NB4 (cell line): ENCODE data around the gene CALD1.
A peak's percentile ranks its signal among the peaks of the same experiment; 100 is the strongest.

Source experiments
- DNase-seq: peaks from one replicate; pipeline ENCODE4 v3.0.0; 2010; ENCODE audit warnings: low read depth
- H3K4me3 ChIP-seq: one replicate; pipeline ENCODE4 v1.5.1; 2011; ENCODE audit warnings: mild to moderate bottlenecking, low read depth, low read length, moderate library complexity
- MYC ChIP-seq: IDR thresholded peaks from 2 replicates; pipeline ENCODE4 v1.6.1; 2011; ENCODE audit warnings: low read depth, low read length
- POLR2A ChIP-seq: IDR thresholded peaks from 2 replicates; pipeline ENCODE4 v1.6.1; 2011; ENCODE audit warnings: mild to moderate bottlenecking; ENCODE audit not compliant: insufficient read length; ENCODE audit errors: extremely low read depth
- TF ChIP-seq, protein P1 (sequence below): IDR thresholded peaks from 2 replicates; pipeline ENCODE4 v1.6.1; 2011; ENCODE audit warnings: low read depth, low read length
- TF ChIP-seq, protein P2 (sequence below): IDR thresholded peaks from one replicate; pipeline ENCODE4 v1.5.1; 2012; ENCODE audit warnings: low read depth, low read length

Gene CALD1

DNA sequence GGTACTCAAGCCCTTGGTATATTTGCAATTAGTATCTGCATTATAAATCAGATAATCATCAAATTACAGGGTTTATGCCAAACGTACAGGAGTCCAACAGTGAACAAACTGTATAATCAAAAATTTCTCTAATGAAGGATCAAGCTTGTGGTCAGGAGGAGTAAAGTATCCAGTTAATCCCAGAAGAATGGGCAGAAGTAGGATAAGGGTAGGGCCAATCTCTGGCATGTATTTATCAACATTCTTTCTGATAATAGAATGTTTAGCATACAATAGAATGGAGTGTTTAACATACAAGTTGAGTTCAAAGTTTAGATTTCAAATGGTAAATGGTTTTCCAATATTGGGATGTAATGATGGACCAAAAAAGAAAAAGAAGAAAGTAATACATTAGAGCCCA, 103.0 kb downstream of the CALD1 start:
- H3K4me3 ChIP-seq, result no peak overlapping the region
- TF ChIP-seq, protein P1, sequence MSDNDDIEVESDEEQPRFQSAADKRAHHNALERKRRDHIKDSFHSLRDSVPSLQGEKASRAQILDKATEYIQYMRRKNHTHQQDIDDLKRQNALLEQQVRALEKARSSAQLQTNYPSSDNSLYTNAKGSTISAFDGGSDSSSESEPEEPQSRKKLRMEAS, result no peak
- TF ChIP-seq, protein P2, sequence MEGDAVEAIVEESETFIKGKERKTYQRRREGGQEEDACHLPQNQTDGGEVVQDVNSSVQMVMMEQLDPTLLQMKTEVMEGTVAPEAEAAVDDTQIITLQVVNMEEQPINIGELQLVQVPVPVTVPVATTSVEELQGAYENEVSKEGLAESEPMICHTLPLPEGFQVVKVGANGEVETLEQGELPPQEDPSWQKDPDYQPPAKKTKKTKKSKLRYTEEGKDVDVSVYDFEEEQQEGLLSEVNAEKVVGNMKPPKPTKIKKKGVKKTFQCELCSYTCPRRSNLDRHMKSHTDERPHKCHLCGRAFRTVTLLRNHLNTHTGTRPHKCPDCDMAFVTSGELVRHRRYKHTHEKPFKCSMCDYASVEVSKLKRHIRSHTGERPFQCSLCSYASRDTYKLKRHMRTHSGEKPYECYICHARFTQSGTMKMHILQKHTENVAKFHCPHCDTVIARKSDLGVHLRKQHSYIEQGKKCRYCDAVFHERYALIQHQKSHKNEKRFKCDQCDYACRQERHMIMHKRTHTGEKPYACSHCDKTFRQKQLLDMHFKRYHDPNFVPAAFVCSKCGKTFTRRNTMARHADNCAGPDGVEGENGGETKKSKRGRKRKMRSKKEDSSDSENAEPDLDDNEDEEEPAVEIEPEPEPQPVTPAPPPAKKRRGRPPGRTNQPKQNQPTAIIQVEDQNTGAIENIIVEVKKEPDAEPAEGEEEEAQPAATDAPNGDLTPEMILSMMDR, result no peak
- TF ChIP-seq MYC (no peak), POLR2A (no peak)
- no peak for DNase-seq

DNA sequence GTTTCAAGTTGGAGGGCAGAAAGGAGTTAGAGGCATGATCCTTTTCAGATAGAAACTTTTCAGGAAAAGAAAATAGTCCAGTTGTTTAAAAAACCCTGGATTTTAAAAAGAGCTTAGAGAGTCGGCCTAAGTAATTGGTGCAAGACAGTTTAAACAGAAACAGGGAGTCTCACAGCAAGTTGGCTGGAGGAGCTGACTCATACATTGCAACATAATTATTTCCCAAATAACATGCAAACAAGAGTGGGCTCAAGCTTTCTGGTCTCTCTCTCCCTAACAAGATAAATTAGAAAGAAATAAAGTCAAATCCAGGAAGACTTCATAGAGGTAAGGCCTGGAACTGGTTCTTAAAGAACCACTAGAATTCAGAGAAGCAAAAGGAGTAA, 106.5 kb downstream of the CALD1 start:
- no peak overlapping the region for H3K4me3 ChIP-seq
- peak; percentile 90 for DNase-seq
- TF ChIP-seq, protein P1, result no peak
- TF ChIP-seq, protein P2, result no peak
- no peak for TF ChIP-seq POLR2A
- no peak for TF ChIP-seq MYC

DNA sequence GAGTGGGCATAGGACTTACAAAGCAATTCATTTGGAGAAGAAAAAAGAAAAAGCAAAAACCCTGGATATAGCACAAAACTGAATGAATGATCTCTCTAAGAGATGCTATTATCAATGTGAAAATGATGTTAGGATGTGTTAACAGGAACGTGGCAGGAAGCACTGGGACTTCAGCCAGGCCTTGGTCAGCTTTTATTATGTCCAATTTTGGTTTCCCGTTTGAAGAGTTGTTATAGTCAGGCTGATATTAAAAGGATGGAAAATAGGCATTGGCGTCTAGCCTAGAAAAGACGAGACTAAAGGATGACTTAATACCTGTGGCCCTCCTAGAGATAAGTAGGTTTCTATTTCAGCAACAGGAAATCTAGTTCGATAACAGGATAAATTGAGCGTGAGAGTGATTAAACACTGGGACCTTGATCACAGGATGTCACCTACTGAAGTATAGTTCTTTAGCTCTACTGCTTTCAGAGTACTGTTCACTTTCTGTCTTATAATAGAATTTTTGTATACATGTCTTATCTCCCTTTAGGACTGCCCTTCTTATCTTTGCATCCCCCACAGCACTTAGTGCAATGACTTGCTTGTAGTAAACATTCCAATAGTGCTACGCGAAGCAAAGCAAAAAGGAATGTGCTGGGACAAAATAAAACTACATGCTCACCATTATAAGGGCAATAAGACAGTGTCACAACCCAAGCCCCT, 107.1 kb downstream of the CALD1 start:
- no peak overlapping the region for H3K4me3 ChIP-seq
- no peak for TF ChIP-seq MYC
- TF ChIP-seq POLR2A, result no peak
- TF ChIP-seq, protein P1, result no peak
- TF ChIP-seq, protein P2, result no peak
- DNase-seq, result no peak

DNA sequence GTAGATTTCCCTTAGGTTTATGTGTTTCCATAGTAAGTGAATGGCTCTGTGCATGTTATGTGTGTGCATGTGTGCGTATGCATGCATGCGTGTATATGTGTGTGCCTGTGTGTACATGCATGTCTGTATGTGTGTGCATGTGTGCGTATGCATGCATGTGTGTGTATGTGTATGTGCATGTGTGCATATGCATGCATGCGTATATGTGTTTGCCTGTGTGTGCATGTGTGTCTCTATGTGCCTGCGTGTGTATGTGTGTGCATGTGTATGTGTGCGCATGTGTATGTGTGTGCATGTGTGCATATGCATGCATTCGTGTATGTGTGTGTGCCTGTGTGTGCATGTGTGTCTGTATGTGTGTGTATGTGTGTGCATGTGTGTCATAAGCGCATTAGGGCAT, 108.1 kb downstream of the CALD1 start:
- no peak for DNase-seq
- H3K4me3 ChIP-seq, result no peak overlapping the region
- TF ChIP-seq, protein P1, result no peak
- TF ChIP-seq, protein P2, result no peak
- TF ChIP-seq MYC (no peak), POLR2A (no peak)

DNA sequence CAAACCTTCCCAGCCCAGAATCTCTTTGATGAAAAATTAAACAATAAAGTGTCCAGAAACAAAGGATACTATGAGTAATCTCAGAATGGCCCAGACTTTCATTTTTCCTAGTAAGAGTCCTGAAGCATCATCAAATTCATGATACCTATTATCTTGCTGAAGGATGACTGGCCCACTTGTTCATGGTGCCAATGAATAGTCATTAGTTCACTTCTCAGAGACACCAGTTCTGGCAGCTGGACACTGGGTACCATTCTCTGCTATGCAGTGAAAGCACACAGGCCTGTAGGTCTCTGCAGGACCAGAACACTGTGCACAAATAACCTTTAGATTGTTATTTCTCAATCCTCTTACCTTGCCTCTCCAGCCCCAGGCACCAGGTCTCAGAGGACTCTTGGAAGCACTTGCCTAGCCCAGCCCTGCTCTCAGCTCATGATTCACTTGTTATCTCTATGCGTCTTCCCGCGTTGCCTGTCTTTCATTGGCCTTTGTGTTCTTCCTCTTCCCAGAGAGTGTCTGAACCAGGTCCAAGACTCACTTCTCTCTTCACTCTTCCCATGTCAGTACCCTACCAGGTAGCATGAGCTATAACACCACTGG, 108.8 kb downstream of the CALD1 start:
- no peak overlapping the region for H3K4me3 ChIP-seq
- TF ChIP-seq POLR2A (no peak), MYC (no peak)
- TF ChIP-seq, protein P2, result no peak
- TF ChIP-seq, protein P1, result no peak
- DNase-seq, result no peak
